Glutamatergic neuron (in vitro differentiated cells): ENCODE data around the gene BTBD9. TPM values are rescaled to one million over a fixed set of nuclear protein-coding genes. Genes with fewer than 3 reads are reported as not detected.

Experiments used
- DNase-seq: peaks from one replicate; pipeline ENCODE4 v3.0.0; 2022
- H3K27ac Mint-ChIP-seq: one replicate; pipeline ENCODE4 v1.8.0; 2020; ENCODE audit warnings: mild to moderate bottlenecking, mixed read lengths, inconsistent platforms; ENCODE audit not compliant: unreplicated experiment
- H3K27me3 Mint-ChIP-seq: one replicate; pipeline ENCODE4 v1.8.0; 2020; ENCODE audit warnings: mild to moderate bottlenecking, moderate library complexity, mixed read lengths, inconsistent platforms; ENCODE audit not compliant: unreplicated experiment
- H3K36me3 Mint-ChIP-seq: one replicate; pipeline ENCODE4 v1.8.0; 2020; ENCODE audit warnings: mild to moderate bottlenecking, mixed read lengths, inconsistent platforms; ENCODE audit not compliant: unreplicated experiment
- H3K4me1 Mint-ChIP-seq: one replicate; pipeline ENCODE4 v1.8.0; 2020; ENCODE audit warnings: mild to moderate bottlenecking, low read depth, mixed read lengths, inconsistent platforms; ENCODE audit not compliant: unreplicated experiment
- H3K4me3 Mint-ChIP-seq: one replicate; pipeline ENCODE4 v1.8.0; 2020; ENCODE audit warnings: mild to moderate bottlenecking, mixed read lengths, inconsistent platforms; ENCODE audit not compliant: unreplicated experiment
- H3K9me3 Mint-ChIP-seq: one replicate; pipeline ENCODE4 v1.8.0; 2020; ENCODE audit warnings: mild to moderate bottlenecking, moderate library complexity, mixed read lengths, inconsistent platforms; ENCODE audit not compliant: unreplicated experiment
- CTCF ChIP-seq: fragments of 200-600 bp; sonication (generic); IDR thresholded peaks from one replicate; pipeline ENCODE4 v1.5.0; 2021; ENCODE audit not compliant: partially characterized antibody, unreplicated experiment
- total RNA-seq: library from RNA; stranded (reverse); fragmentation: NEBNext Ultra II Directional; extraction: Animal tissue kit (Norgen Biotek cat#: 25700); gene quantifications from one replicate; pipeline ENCODE4 v1.2.1, GENCODE V29; 2021; ENCODE audit not compliant: unreplicated experiment

Gene BTBD9
- total RNA-seq, 1 donor from 2014 or later, result 18.8 TPM

GRCh38 chr6:38119516-38119915, 520.2 kb downstream of the BTBD9 start:
- Mint-ChIP-seq H3K4me3 (no peak overlapping the region), H3K27ac (no peak overlapping the region)

GRCh38 chr6:38118791-38119365, 520.9 kb downstream of the BTBD9 start:
- H3K27me3 Mint-ChIP-seq, result peaks cover 5% of the 10 kb centered on the region
- H3K27ac Mint-ChIP-seq, result no peak overlapping the region
- no peak for DNase-seq
- peaks cover 6% of the 10 kb centered on the region for H3K9me3 Mint-ChIP-seq
- TF ChIP-seq CTCF, result no peak
- H3K36me3 Mint-ChIP-seq, result peaks cover 13% of the 10 kb centered on the region
- no peak overlapping the region for H3K4me3 Mint-ChIP-seq
- peaks cover 18% of the 10 kb centered on the region for H3K4me1 Mint-ChIP-seq

More at GRCh38 chr6:38119516-38119915, 520.2 kb downstream of the BTBD9 start:
- H3K9me3 Mint-ChIP-seq, result peaks cover 6% of the 10 kb centered on the region
- no peak for TF ChIP-seq CTCF
- H3K4me1 Mint-ChIP-seq, result peaks cover 13% of the 10 kb centered on the region
- peaks cover 5% of the 10 kb centered on the region for H3K27me3 Mint-ChIP-seq
- peaks cover 13% of the 10 kb centered on the region for H3K36me3 Mint-ChIP-seq
- no peak for DNase-seq

Other genes with a start within 250 kb of the BTBD9 start
- gene GLO1, start 63.2 kb upstream of the BTBD9 start, total RNA-seq, result 51.6 TPM
- not detected for gene DNAH8, start 75.4 kb upstream of the BTBD9 start, total RNA-seq